PC-3 (cell line): ENCODE data around the gene RAD23B. TPM values are rescaled to one million over a fixed set of nuclear protein-coding genes. Genes with fewer than 3 reads are reported as not detected.

ENCODE experiments used
- ATAC-seq: fragments of 200-7000 bp; cut with Tn5 transposase; 2 replicates; pipeline ENCODE4 v1.9.1; 2020; ENCODE audit warnings: mild to moderate bottlenecking, moderate library complexity
- BruUV-seq: library from RNA; stranded (reverse); fragments of 400-500 nt; replicated peaks from 2 replicates; lab custom pipeline; 2021; lab: Mats Ljungman, UMichigan
- CTCF ChIA-PET: fragments of 300-600 bp; sonication (Branson Sonifier 250); formaldehyde crosslinking; loops from one replicate; lab custom pipeline; 2022; ENCODE audit warnings: antibody characterized with exemption; lab: Charles Lee
- POLR2A ChIA-PET: fragments of 300-600 bp; sonication (Branson Sonifier 250); formaldehyde crosslinking; loops from one replicate; lab custom pipeline; 2022; ENCODE audit warnings: antibody characterized with exemption; ENCODE audit not compliant: unreplicated experiment; lab: Charles Lee
- DNase-seq: peaks from one replicate; pipeline ENCODE4 v3.0.0-alpha.2; 2015
- H2AFZ ChIP-seq: fragments of 300-600 bp; sonication (generic); 2 replicates; pipeline ENCODE4 v1.6.0; 2016; ENCODE audit warnings: antibody characterized with exemption, low read length
- H3F3A ChIP-seq: fragments of 300-600 bp; sonication (generic); one replicate; pipeline ENCODE4 v1.6.0; 2017; ENCODE audit warnings: antibody characterized with exemption, low read length, control low read depth, mild to moderate bottlenecking; ENCODE audit not compliant: unreplicated experiment
- H3K27ac ChIP-seq: fragments of 300-600 bp; sonication (generic); 2 replicates; pipeline ENCODE4 v1.5.1; 2016; ENCODE audit warnings: mild to moderate bottlenecking, low read length
- H3K27me3 ChIP-seq: fragments of 300-600 bp; sonication (generic); 2 replicates; pipeline ENCODE4 v1.6.1; 2016; ENCODE audit warnings: low read length, mixed read lengths
- H3K36me3 ChIP-seq: fragments of 300-600 bp; sonication (generic); 2 replicates; pipeline ENCODE4 v1.6.1; 2016; ENCODE audit warnings: low read depth, mixed run types, low read length, mixed read lengths
- H3K4me1 ChIP-seq: fragments of 300-600 bp; sonication (generic); 2 replicates; pipeline ENCODE4 v1.5.1; 2016; ENCODE audit warnings: low read length; ENCODE audit not compliant: insufficient read depth
- H3K4me2 ChIP-seq: fragments of 300-600 bp; sonication (generic); 2 replicates; pipeline ENCODE4 v1.6.0; 2016; ENCODE audit warnings: low read length
- H3K4me3 ChIP-seq: fragments of 300-600 bp; sonication (generic); 2 replicates; pipeline ENCODE4 v1.5.1; 2016; ENCODE audit warnings: mild to moderate bottlenecking, low read length, mixed read lengths
- H3K79me2 ChIP-seq: fragments of 300-600 bp; sonication (generic); 2 replicates; pipeline ENCODE4 v1.6.1; 2017; ENCODE audit warnings: low read length, mixed read lengths
- H3K9ac ChIP-seq: fragments of 300-600 bp; sonication (generic); 2 replicates; pipeline ENCODE4 v1.6.0; 2016; ENCODE audit warnings: mild to moderate bottlenecking, low read length
- H3K9me2 ChIP-seq: fragments of 300-600 bp; sonication (generic); replicated peaks from 2 replicates; pipeline ENCODE4 v1.6.1; 2016; ENCODE audit warnings: mixed run types, low read length, mixed read lengths
- H3K9me3 ChIP-seq: fragments of 300-600 bp; sonication (generic); 2 replicates; pipeline ENCODE4 v1.6.1; 2016; ENCODE audit warnings: low read length, mixed read lengths
- H4K20me1 ChIP-seq: fragments of 300-600 bp; sonication (generic); 2 replicates; pipeline ENCODE4 v1.6.1; 2016; ENCODE audit warnings: low read length, mixed read lengths
- CTCF ChIP-seq: fragments of 300-600 bp; sonication (generic); conservative IDR thresholded peaks from 2 replicates; pipeline ENCODE4 v1.5.1; 2017; ENCODE audit warnings: antibody characterized with exemption, low read depth, mild to moderate bottlenecking, low read length
- EZH2 ChIP-seq: fragments of 300-600 bp; sonication (generic); IDR thresholded peaks from one replicate; pipeline ENCODE4 v1.6.1; 2017; ENCODE audit warnings: antibody characterized with exemption, mild to moderate bottlenecking, low read length; ENCODE audit not compliant: unreplicated experiment
- EZH2phosphoT487 ChIP-seq: fragments of 300-600 bp; sonication (generic); IDR thresholded peaks from 2 replicates; pipeline ENCODE4 v1.6.1; 2018; ENCODE audit warnings: mild to moderate bottlenecking, antibody characterized with exemption, low read length, borderline replicate concordance
- intact Hi-C: fragments of 100-400 bp; cut with micrococcal nuclease; formaldehyde crosslinking; loops from 2 replicates; pipeline ENCODE4 v1.9.0; 2023
- total RNA-seq: library from RNA; depleted of rRNA; stranded (reverse); fragments of >200 nt; gene quantifications from 2 replicates; pipeline ENCODE4 v1.2.3, GENCODE V29; 2014

RAD23B gene
- total RNA-seq, 1 experiment from 2014 or later = 67.9 TPM

DNA sequence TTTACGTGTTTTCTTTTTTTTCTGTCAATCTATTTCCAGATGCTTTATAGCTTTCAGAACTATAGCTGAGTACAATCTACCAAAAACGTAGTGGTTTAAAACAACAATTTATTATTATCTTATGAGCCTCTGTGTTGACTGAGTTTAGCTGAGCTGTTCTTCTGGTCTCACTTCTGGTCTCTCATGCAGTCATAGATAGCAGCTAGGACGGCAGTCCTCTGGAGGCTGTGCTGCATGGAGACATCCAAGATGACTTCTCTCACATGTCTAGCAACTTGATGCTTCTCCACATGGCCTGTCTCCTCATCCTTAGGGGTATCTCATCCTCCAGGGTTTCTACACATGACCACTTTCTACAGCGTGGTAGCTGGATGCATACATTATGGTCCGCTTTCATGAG lies 22.0 kb upstream of the RAD23B start:
- H3K27me3 ChIP-seq = no peaks in the 10 kb centered on the region
- H3K27ac ChIP-seq = no peak overlapping the region
- ATAC-seq (no peak), DNase-seq (no peak)
- no TSS peak for BruUV-seq
- no peaks in the 10 kb centered on the region for H4K20me1 ChIP-seq
- CTCF ChIA-PET = no interaction called here
- no peaks in the 10 kb centered on the region for H3K79me2 ChIP-seq
- POLR2A ChIA-PET = no interaction called here
- TF ChIP-seq CTCF = no peak
- TF ChIP-seq EZH2 = no peak
- no peak for TF ChIP-seq EZH2phosphoT487
- H3K4me2 ChIP-seq = no peak overlapping the region; the same call in 1 of the 2 replicates
- no peak overlapping the region for H3K4me3 ChIP-seq
- no peaks in the 10 kb centered on the region for H3F3A ChIP-seq
- no peaks in the 10 kb centered on the region for H3K9me2 ChIP-seq
- intact Hi-C loops = no loop called here
- no peaks in the 10 kb centered on the region for H3K36me3 ChIP-seq
- H3K9ac ChIP-seq = no peak overlapping the region
- peaks cover 8% of the 10 kb centered on the region for H3K4me1 ChIP-seq
- no peak overlapping the region for H2AFZ ChIP-seq
- no peaks in the 10 kb centered on the region for H3K9me3 ChIP-seq

GRCh38 chr9:107263289-107263688 lies 19.8 kb upstream of the RAD23B start:
- Histone ChIP-seq H3K9me2 (no peaks in the 10 kb centered on the region), H3F3A (no peaks in the 10 kb centered on the region), H3K9me3 (no peaks in the 10 kb centered on the region), H3K27ac (no peak overlapping the region), H3K4me2 (no peak overlapping the region), H3K36me3 (no peaks in the 10 kb centered on the region), H3K79me2 (no peaks in the 10 kb centered on the region), H3K4me1 (peaks cover 8% of the 10 kb centered on the region), H2AFZ (no peak overlapping the region), H3K9ac (no peak overlapping the region), H3K4me3 (no peak overlapping the region), H4K20me1 (no peaks in the 10 kb centered on the region), H3K27me3 (no peaks in the 10 kb centered on the region)
- no peak for TF ChIP-seq EZH2phosphoT487
- TF ChIP-seq CTCF = no peak
- TF ChIP-seq EZH2 = no peak
- ChIA-PET CTCF (no interaction called here), POLR2A (no interaction called here)
- DNase-seq (no peak), ATAC-seq (no peak)
- no TSS peak for BruUV-seq
- intact Hi-C loops = no loop called here

DNA sequence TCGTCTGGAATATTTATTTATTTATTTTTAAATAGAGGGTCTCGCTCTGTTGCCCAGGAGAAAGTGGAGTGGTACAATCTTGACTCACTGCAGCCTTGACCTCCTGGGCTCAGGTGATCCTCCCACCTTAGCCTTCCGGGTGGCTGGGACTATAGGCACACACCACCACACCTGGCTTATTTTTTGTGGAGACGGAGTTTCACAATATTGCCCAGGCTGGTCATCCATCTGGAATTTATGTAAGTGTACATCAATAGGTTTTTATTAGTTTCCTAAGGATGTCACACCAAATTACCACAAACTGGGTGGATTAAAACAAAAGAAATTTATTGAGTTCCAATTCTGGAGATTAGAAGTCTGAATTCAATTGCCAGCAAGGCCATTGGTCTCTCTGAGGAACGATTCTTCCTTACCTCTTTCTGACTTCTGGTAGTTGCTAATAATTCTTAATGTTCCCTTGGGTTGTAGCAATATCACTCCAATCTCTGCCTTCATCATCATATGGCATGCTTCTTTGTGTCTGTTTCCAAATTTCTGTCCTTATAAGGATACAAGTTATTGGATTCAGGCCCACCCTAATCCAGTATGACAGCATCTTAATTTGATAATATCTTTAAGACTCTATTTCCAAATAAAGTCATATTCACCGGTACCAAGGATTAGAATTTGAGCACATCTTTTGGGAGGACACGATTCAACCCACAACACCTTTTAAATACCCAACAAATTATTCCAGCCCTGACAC lies 16.3 kb upstream of the RAD23B start:
- Histone ChIP-seq H3K36me3 (no peaks in the 10 kb centered on the region), H3K4me2 (no peak overlapping the region), H3K4me3 (no peak overlapping the region), H3K9ac (no peak overlapping the region), H3K27me3 (no peaks in the 10 kb centered on the region), H3K79me2 (no peaks in the 10 kb centered on the region), H3K27ac (no peak overlapping the region), H3K4me1 (peaks cover 8% of the 10 kb centered on the region), H2AFZ (no peak overlapping the region), H4K20me1 (no peaks in the 10 kb centered on the region), H3F3A (no peaks in the 10 kb centered on the region), H3K9me2 (no peaks in the 10 kb centered on the region), H3K9me3 (no peaks in the 10 kb centered on the region)
- POLR2A ChIA-PET = no interaction called here
- DNase-seq = peak; percentile 35
- intact Hi-C loops = no loop called here
- TF ChIP-seq EZH2phosphoT487 (no peak), EZH2 (no peak), CTCF (no peak)
- CTCF ChIA-PET = no interaction called here
- ATAC-seq = no peak
- BruUV-seq = no TSS peak
